Urinary bladder (tissue), 4 donors: Measurements from ENCODE around the gene SCFD2. TPM values are rescaled to one million over a fixed set of nuclear protein-coding genes. Genes with fewer than 3 reads are reported as not detected.
"Not testable (repeated sequence)": the region's sequence is repeated elsewhere in the genome, so short reads cannot be mapped to it uniquely, and the experiment has no call there.

ENCODE experiments used
- DNase-seq: peaks from one replicate; pipeline ENCODE4 v3.0.0-alpha.2; 2015; ENCODE audit errors: extremely low spot score
- H3K27ac ChIP-seq: one replicate; pipeline ENCODE4 v1.5.1; 2013; ENCODE audit warnings: low read depth, mild to moderate bottlenecking, moderate library complexity
- H3K36me3 ChIP-seq: one replicate; pipeline ENCODE4 v1.6.1; 2013; ENCODE audit warnings: mild to moderate bottlenecking, moderate library complexity; ENCODE audit not compliant: insufficient read depth
- H3K4me1 ChIP-seq: one replicate; pipeline ENCODE4 v1.6.1; 2013; ENCODE audit warnings: mild to moderate bottlenecking, moderate library complexity; ENCODE audit not compliant: insufficient read depth
- H3K4me3 ChIP-seq: one replicate; pipeline ENCODE4 v1.5.1; 2013; ENCODE audit warnings: low read depth, low read length
- WGBS: extraction: QIAGEN DNeasy Blood & Tissue Kit; methylation state at CpG from one replicate; pipeline ENCODE4 v1.1.7; 2013; 5-methylcytosine and 5-hydroxymethylcytosine counted together
- polyA plus RNA-seq: library from polyadenylated mRNA; stranded (reverse); fragments of 200-250 nt; gene quantifications from one replicate; pipeline ENCODE4 v1.2.3, GENCODE V29; 2013
- total RNA-seq: library from RNA; depleted of rRNA; stranded (reverse); fragments of >200 nt; gene quantifications from one replicate; pipeline ENCODE4 v1.2.3, GENCODE V29; 2014
- donor health status: healthy with polysubstance abuse.
- donor health status: healthy.

The SCFD2 gene
- total and polyA plus RNA-seq, 2 donors, result 8.1 to 23.8 TPM

GRCh38 chr4:53060278-53060677, 305.6 kb downstream of the SCFD2 start:
- 92% methylated on average over 3 of the region's 3 CpGs for WGBS
- Histone ChIP-seq H3K4me1 (no peaks in the 10 kb centered on the region), H3K27ac (no peak overlapping the region), H3K4me3 (no peak overlapping the region), H3K36me3 (no peaks in the 10 kb centered on the region)
- DNase-seq, result no peak

GRCh38 chr4:53059871-53060270, 306.0 kb downstream of the SCFD2 start:
- Histone ChIP-seq H3K4me1 (no peaks in the 10 kb centered on the region), H3K4me3 (no peak overlapping the region), H3K27ac (no peak overlapping the region), H3K36me3 (no peaks in the 10 kb centered on the region)
- WGBS, result 96% methylated on average over 1 of the region's 1 CpG
- no peak for DNase-seq

GRCh38 chr4:53059256-53059655, 306.6 kb downstream of the SCFD2 start:
- Histone ChIP-seq H3K36me3 (no peaks in the 10 kb centered on the region), H3K27ac (no peak overlapping the region), H3K4me3 (no peak overlapping the region), H3K4me1 (no peaks in the 10 kb centered on the region)
- WGBS, result 57% methylated on average over 4 of the region's 4 CpGs
- no peak for DNase-seq

GRCh38 chr4:53057679-53058078, 308.2 kb downstream of the SCFD2 start:
- Histone ChIP-seq H3K4me1 (no peaks in the 10 kb centered on the region), H3K4me3 (no peak overlapping the region), H3K36me3 (no peaks in the 10 kb centered on the region), H3K27ac (no peak overlapping the region)
- WGBS, result 92% methylated on average over 3 of the region's 3 CpGs
- no peak for DNase-seq

- H3K27ac ChIP-seq, H3K4me1 ChIP-seq, DNase-seq, H3K4me3 ChIP-seq, H3K36me3 ChIP-seq: not testable (repeated sequence)
- WGBS, result 100% methylated on average over 2 of the region's 2 CpGs
These were observed 308.8 kb downstream of the SCFD2 start for GRCh38 chr4:53057108-53057507.

- Histone ChIP-seq H3K27ac (no peak overlapping the region), H3K4me3 (no peak overlapping the region), H3K4me1 (no peaks in the 10 kb centered on the region), H3K36me3 (no peaks in the 10 kb centered on the region)
- DNase-seq, result no peak
- 90% methylated on average over 5 of the region's 5 CpGs for WGBS
These were observed 310.0 kb downstream of the SCFD2 start for GRCh38 chr4:53055716-53056403.

GRCh38 chr4:53055274-53055673, 310.6 kb downstream of the SCFD2 start:
- Histone ChIP-seq H3K27ac (no peak overlapping the region), H3K4me1 (no peaks in the 10 kb centered on the region), H3K4me3 (no peak overlapping the region), H3K36me3 (no peaks in the 10 kb centered on the region)
- whole genome bisulfite sequencing, result 61% methylated on average over 2 of the region's 2 CpGs
- DNase-seq, result no peak

- H3K36me3 ChIP-seq, result no peaks in the 10 kb centered on the region
- 54% methylated on average over 4 of the region's 4 CpGs for WGBS
- peak; percentile 56 for DNase-seq
- no peak overlapping the region for H3K27ac ChIP-seq
- H3K4me1 ChIP-seq, result no peaks in the 10 kb centered on the region
- H3K4me3 ChIP-seq, result no peak overlapping the region
These were observed 315.5 kb downstream of the SCFD2 start for GRCh38 chr4:53050361-53050774.

GRCh38 chr4:53049528-53049927, 316.3 kb downstream of the SCFD2 start:
- no peak for DNase-seq
- Histone ChIP-seq H3K4me1 (no peaks in the 10 kb centered on the region), H3K36me3 (no peaks in the 10 kb centered on the region), H3K27ac (no peak overlapping the region), H3K4me3 (no peak overlapping the region)
- WGBS, result 94% methylated on average over 1 of the region's 1 CpG

- Histone ChIP-seq H3K4me3 (no peak overlapping the region), H3K4me1 (no peaks in the 10 kb centered on the region), H3K27ac (no peak overlapping the region), H3K36me3 (no peaks in the 10 kb centered on the region)
- no peak for DNase-seq
- WGBS, result 80% methylated on average over 2 of the region's 2 CpGs
These were observed 321.3 kb downstream of the SCFD2 start for GRCh38 chr4:53044651-53044960.

- WGBS, result 82% methylated on average over 4 of the region's 4 CpGs
- no peaks in the 10 kb centered on the region for H3K36me3 ChIP-seq
- H3K4me1 ChIP-seq, result no peaks in the 10 kb centered on the region
- H3K27ac ChIP-seq, result no peak overlapping the region
- DNase-seq, result no peak
- no peak overlapping the region for H3K4me3 ChIP-seq
These were observed 321.8 kb downstream of the SCFD2 start for GRCh38 chr4:53043891-53044650.

GRCh38 chr4:53043055-53043454, 322.8 kb downstream of the SCFD2 start:
- H3K36me3 ChIP-seq, result no peaks in the 10 kb centered on the region
- DNase-seq, result no peak
- H3K4me3 ChIP-seq, result no peak overlapping the region
- no peak overlapping the region for H3K27ac ChIP-seq
- 78% methylated on average over 3 of the region's 3 CpGs for WGBS
- no peaks in the 10 kb centered on the region for H3K4me1 ChIP-seq

GRCh38 chr4:53040851-53041250, 325.0 kb downstream of the SCFD2 start:
- H3K36me3 ChIP-seq, result no peaks in the 10 kb centered on the region
- no peak overlapping the region for H3K27ac ChIP-seq
- 58% methylated on average over 2 of the region's 2 CpGs for WGBS
- no peak overlapping the region for H3K4me3 ChIP-seq
- no peak for DNase-seq
- H3K4me1 ChIP-seq, result no peaks in the 10 kb centered on the region

GRCh38 chr4:53040459-53040815, 325.4 kb downstream of the SCFD2 start:
- 72% methylated on average over 2 of the region's 2 CpGs for WGBS
- no peak for DNase-seq
- no peaks in the 10 kb centered on the region for H3K36me3 ChIP-seq

More at GRCh38 chr4:53040459-53040815, 325.4 kb downstream of the SCFD2 start:
- H3K4me1 ChIP-seq, result no peaks in the 10 kb centered on the region
- H3K4me3 ChIP-seq, result no peak overlapping the region
- no peak overlapping the region for H3K27ac ChIP-seq
